Activated effector memory CD4-positive, alpha-beta T cell treated with Interleukin-2 at 50 U/mL for 16 hours (primary cell): ENCODE measurements around the gene CETP.
"Not testable (repeated sequence)": the region's sequence is repeated elsewhere in the genome, so short reads cannot be mapped to it uniquely, and the experiment has no call there.

Experiments
- DNase-seq: peaks from one replicate; pipeline ENCODE4 v3.0.0-alpha.2; 2020

Gene CETP

GRCh38 chr16:56961386-56961785, 364 bp upstream of the CETP start:
- DNase-seq, result no peak

- DNase-seq, result peak; percentile 91
Observed at GRCh38 chr16:56964243-56965148, 2.7 kb downstream of the CETP start.

- DNase-seq, result no peak
Observed at GRCh38 chr16:56965149-56966092, 3.7 kb downstream of the CETP start.

- no peak for DNase-seq
Observed at GRCh38 chr16:56966093-56966475, 4.3 kb downstream of the CETP start.

- DNase-seq, result no peak
Observed at GRCh38 chr16:56967733-56968132, 6.0 kb downstream of the CETP start.

- no peak for DNase-seq
Observed at GRCh38 chr16:56969769-56970168, 8.0 kb downstream of the CETP start.

GRCh38 chr16:56970934-56971767, 9.4 kb downstream of the CETP start:
- DNase-seq, result no peak

- no peak for DNase-seq
Observed at GRCh38 chr16:56971768-56972043, 10.0 kb downstream of the CETP start.

GRCh38 chr16:56972403-56973293, 10.9 kb downstream of the CETP start:
- no peak for DNase-seq

GRCh38 chr16:56973294-56973689, 11.5 kb downstream of the CETP start:
- no peak for DNase-seq

- not testable (repeated sequence) for DNase-seq
Observed at GRCh38 chr16:56973899-56974298, 12.1 kb downstream of the CETP start.

GRCh38 chr16:56974549-56975300, 13.0 kb downstream of the CETP start:
- DNase-seq, result no peak

- DNase-seq, result no peak
Observed at GRCh38 chr16:56975714-56976113, 14.0 kb downstream of the CETP start.

- DNase-seq, result no peak
Observed at GRCh38 chr16:56977216-56977615, 15.5 kb downstream of the CETP start.

GRCh38 chr16:56977823-56978430, 16.2 kb downstream of the CETP start:
- no peak for DNase-seq

- DNase-seq, result no peak
Observed at GRCh38 chr16:56980201-56980535, 18.4 kb downstream of the CETP start.

GRCh38 chr16:56980792-56981724, 19.3 kb downstream of the CETP start:
- DNase-seq, result no peak

GRCh38 chr16:56981729-56982271, 20.1 kb downstream of the CETP start:
- no peak for DNase-seq

GRCh38 chr16:56982695-56983094, 20.9 kb downstream of the CETP start:
- no peak for DNase-seq
